ENCODE measurements around the gene AGRN. TPM values are rescaled to one million over a fixed set of nuclear protein-coding genes. Genes with fewer than 3 reads are reported as not detected.
A peak's percentile ranks its signal among the peaks of the same experiment; 100 is the strongest.

The AGRN gene
- total RNA-seq, 1 experiment from 2014 or later, result 134 TPM

- no TSS peak for BruUV-seq (replicated peaks)
- Histone ChIP-seq H3K4me3 (replicated peaks in 1 of 2; ENCODE audit: low read depth in 1 of 2, low read length in 2 of 2) (peak overlapping the region; percentile 75 to 83), H3K9me2 (ENCODE audit: insufficient read depth) (no peaks in the 10 kb centered on the region), H3K9me3 (ENCODE audit: control insufficient read depth in 1 of 2, insufficient read depth in 1 of 2, low read depth in 1 of 2, low read length in 2 of 2) (no peaks in the 10 kb centered on the region), H3K79me2 (ENCODE audit: insufficient read depth, low read length) (peaks cover 29% of the 10 kb centered on the region), H3K27me3 (ENCODE audit: insufficient read depth, low read length) (no peaks in the 10 kb centered on the region), H3K36me3 (ENCODE audit: control insufficient read depth in 1 of 2, insufficient read depth in 2 of 2, low read length in 2 of 2) (no peaks in the 10 kb centered on the region), H3K9ac (ENCODE audit: low read length) (peak overlapping the region; percentile 100), H2AFZ (ENCODE audit: low read depth, low read length, poor library complexity, severe bottlenecking) (no peak overlapping the region), H3K4me1 (ENCODE audit: control insufficient read depth in 1 of 2, insufficient read depth in 2 of 2, low read length in 2 of 2) (peaks cover 9 to 54% of the 10 kb centered on the region in 2 experiments; a peak in 3 of 4 replicates), H4K20me1 (ENCODE audit: insufficient read depth) (peaks cover 8% of the 10 kb centered on the region; the same call in 1 of the 2 replicates), H3K4me2 (ENCODE audit: low read length) (peak overlapping the region; percentile 98), H3K27ac (ENCODE audit: low read depth, low read length) (peak overlapping the region; percentile 99)
- intact Hi-C loops (cut with micrococcal nuclease), result no loop called here
- CTCF ChIA-PET, result interaction anchor here (1.0 kb wide), 1 partner anchor 14 kb away, joined by 4 read pairs; no protein-coding TSS in a partner anchor
- ATAC-seq, result no peak
- POLR2A ChIA-PET, result interaction anchor here (1.0 kb wide), 1 partner anchor 14 kb away, joined by 3 read pairs; no protein-coding TSS in a partner anchor
- RAD21 ChIA-PET (ENCODE audit: low non-redundant PET in 1 of 2, low total read pairs in 2 of 2, uncharacterized antibody in 2 of 2, unreplicated experiment in 2 of 2), result no interaction called here
- DNase-seq (ENCODE audit: low read depth, low spot score), result no peak
- TF ChIP-seq YY1 (IDR thresholded peaks at IDR 0.05; ENCODE audit: extremely low read depth, insufficient replicate concordance, low read depth, low read length) (no peak), EZH2 (IDR thresholded peaks at IDR 0.05) (no peak), RAD21 (IDR thresholded peaks at IDR 0.05; ENCODE audit: low read depth) (no peak), SIN3A (IDR thresholded peaks at IDR 0.05; ENCODE audit: low read depth) (no peak), ZBTB33 (IDR thresholded peaks at IDR 0.05; ENCODE audit: extremely low read depth, insufficient replicate concordance, low read length) (no peak), POLR2AphosphoS5 (IDR thresholded peaks at IDR 0.05; ENCODE audit: low read depth, low read length) (no peak), SP1 (IDR thresholded peaks at IDR 0.05; ENCODE audit: low read depth) (no peak), ZFX (IDR thresholded peaks at IDR 0.05) (no peak), CTCF (IDR thresholded peaks at IDR 0.05 in 2 of 3, conservative IDR thresholded peaks at IDR 0.05 in 1 of 3; ENCODE audit: borderline replicate concordance in 1 of 3, insufficient read depth in 1 of 3, low read depth in 2 of 3, low read length in 2 of 3) (no peak), JUND (IDR thresholded peaks at IDR 0.05) (no peak)
Measured at GRCh38 chr1:998745-998994, 21.2 kb upstream of the AGRN start.

Data from HCT116 (cell line).